Posterior vena cava (tissue), 2 donors: ENCODE data around the gene SIX3. TPM values are rescaled to one million over a fixed set of nuclear protein-coding genes. Genes with fewer than 3 reads are reported as not detected.

Source experiments
- DNase-seq: peaks from one replicate; pipeline ENCODE4 v3.0.0-alpha.2; 2020; ENCODE audit warnings: low spot score
- intact Hi-C, 2 donors: fragments of 100-400 bp; cut with DNase I; formaldehyde crosslinking; loops; one replicate each; pipeline versions ENCODE4 v1.14.1 to v1.14.2; 2022 to 2023
- total RNA-seq, 2 donors: library from RNA; stranded (reverse); fragmentation: NEBNext Ultra II Directional; extraction: Animal tissue kit (Norgen Biotek cat#: 25700); gene quantifications; one replicate each; pipeline ENCODE4 v1.2.1, GENCODE V29; 2021
- donor health status: DM: yes; HTN: yes; CAD: no.
- donor health status: DM: yes; HTN: yes; CAD: no.

The SIX3 gene
- total RNA-seq, 2 donors from 2014 or later = not detected

DNA sequence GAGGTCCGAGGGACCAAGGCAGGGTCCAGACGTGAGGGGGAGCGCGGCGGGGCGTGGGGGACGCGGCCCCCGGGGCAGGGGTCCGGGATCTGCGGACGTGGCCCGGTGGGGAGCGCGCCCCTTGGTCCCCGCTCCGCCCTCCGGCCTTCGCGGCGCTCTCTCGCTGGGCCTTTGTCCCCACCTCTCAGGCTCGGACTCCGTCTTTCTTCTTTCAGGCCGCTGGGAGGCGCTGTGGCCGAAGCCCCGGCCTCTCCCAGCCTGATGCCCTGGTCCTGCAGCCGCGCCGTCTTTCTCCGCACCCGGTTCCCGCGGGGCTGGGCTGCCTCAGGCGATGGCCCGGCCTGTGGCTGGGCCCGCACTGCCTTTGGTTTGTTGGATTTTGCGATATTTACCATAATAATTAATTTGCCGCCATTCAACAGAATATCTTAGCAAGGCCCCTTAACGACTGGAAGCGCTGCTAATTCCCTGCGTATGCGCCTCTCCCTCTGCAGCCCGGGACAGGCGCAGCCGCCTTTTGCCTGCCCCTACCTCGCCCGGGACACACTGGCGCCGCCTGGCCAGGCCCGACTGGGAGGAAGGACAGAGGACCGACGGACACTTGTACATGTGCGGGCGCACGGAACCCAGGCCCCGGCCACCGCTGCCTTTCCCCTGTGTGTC lies 10.8 kb downstream of the SIX3 start:
- DNase-seq = no peak
- intact Hi-C loops = loop anchor here in 1 of 2 donors (10.0 kb wide), 1 partner anchor 467 kb away; no protein-coding TSS in a partner anchor

DNA sequence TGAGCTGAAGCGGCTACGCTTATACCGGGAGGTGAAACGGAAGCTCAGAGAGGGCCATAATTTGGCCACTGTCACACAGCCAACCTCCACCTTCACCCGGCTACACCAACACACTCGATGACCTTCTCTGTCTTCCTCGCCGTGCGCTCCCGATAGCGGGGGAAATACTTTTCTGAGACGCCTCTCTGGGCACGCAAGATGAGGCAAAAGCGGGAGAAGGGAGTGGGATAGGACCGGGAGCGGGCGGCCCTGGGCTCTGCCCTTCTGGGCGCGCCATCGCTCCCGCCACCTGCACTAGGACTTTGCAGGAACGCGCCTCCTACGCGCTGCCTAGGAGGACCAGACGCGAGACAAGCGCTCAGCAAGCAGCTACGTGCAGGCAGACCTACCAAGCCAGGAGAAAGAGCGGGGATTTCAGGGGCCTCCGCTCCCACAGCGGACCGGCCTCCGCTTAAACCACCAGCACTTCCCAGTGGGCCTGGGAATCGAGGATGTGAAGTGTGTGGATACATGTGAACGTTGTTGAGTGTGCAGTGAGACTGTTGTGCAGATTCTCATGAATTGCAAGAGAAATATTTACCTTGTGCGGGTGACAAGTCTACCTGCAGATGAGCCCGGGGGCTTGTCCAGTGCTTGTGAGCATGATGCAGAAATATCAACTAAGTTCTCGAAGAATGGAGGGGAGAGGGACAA lies 11.4 kb downstream of the SIX3 start:
- no peak for DNase-seq
- intact Hi-C loops = loop anchor here in 1 of 2 donors (10.0 kb wide), 1 partner anchor 468 kb away; no protein-coding TSS in a partner anchor

DNA sequence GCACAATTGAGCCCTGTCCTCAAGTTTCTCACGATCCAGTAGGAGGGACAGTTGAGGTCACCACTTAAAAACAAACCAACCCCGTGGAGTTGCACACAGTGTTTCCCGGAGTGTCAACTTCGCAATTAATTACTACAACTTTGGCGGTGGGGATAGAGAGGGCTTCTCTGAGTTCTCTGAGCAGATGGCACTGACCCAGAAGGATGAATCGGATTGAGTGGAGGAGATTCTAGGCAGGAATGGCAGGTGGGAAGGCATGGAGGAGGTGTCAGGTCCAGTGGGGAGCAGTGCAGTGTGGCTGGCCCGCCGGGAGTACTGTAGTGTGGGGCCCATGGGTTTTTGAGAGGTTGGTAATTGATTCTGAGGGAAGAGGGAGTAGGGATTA lies 12.0 kb downstream of the SIX3 start:
- no peak for DNase-seq
- intact Hi-C loops = loop anchor here in 1 of 2 donors (10.0 kb wide), 1 partner anchor 469 kb away; no protein-coding TSS in a partner anchor

DNA sequence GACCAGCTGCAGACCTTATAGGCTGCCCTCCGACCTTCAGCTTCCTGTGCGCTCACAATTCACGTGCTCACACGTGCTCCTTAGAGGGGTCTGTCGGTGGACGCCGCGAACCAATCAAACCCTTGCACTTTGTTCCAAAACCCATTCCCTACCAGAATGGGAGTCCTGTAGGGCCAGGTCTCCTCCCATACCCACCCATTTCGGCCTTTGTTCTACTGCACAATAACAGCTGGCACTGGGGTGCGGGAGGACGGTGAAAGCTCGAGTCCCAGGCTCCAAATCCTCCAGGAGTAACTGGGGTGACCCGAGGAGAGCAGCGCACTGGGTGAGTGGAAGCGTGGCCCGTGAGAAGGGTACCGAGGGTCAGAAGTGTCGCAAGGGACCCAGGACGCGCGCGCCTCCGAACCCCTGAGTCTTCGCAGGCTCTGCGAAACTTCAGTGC lies 13.0 kb downstream of the SIX3 start:
- no peak for DNase-seq
- intact Hi-C loops = loop anchor here in 1 of 2 donors (10.0 kb wide), 1 partner anchor 470 kb away; no protein-coding TSS in a partner anchor

DNA sequence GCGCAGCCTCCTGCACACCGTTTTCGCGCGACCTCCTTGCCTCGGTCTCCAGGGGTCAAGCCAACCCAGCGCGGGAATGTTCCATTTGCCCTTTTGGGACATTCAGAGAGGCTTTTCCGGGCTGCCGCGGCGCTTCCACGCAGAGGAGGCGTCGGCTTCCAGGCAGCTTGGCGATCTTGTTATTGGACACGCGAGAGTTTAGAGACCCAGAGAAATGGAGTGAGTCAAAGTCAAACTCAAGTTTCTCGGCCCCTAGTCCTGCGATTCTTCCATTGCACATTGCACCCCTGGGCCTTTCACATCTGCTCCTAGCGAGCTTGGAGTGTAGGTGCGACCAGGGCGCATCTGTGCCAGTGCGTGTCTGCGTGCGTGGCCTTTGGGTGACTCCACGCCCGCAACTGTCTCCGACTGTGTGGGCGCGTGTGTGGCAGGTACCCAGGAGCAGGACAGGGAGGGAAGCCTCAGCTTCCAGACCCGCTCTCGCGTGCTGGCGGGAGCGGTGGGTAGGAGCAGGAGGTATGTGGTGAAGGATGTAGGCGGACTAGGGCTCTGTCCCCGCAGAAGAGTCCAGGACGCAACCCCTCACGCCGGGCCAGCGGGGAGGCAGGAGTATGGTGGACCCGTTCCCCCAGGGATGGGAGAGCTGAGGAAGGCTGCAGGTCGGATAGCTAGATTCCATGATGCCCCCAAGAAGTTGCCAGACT lies 13.5 kb downstream of the SIX3 start:
- no peak for DNase-seq
- intact Hi-C loops = loop anchor here (5.0 to 10.0 kb wide), 3 partner anchors 470 to 913 kb away; no protein-coding TSS in a partner anchor

- peak; percentile 94 for DNase-seq
- intact Hi-C loops = loop anchor here (5.0 to 10.0 kb wide), 3 partner anchors 471 to 913 kb away; no protein-coding TSS in a partner anchor
These were observed 14.3 kb downstream of the SIX3 start for GRCh38 chr2:44955593-44956392.

DNA sequence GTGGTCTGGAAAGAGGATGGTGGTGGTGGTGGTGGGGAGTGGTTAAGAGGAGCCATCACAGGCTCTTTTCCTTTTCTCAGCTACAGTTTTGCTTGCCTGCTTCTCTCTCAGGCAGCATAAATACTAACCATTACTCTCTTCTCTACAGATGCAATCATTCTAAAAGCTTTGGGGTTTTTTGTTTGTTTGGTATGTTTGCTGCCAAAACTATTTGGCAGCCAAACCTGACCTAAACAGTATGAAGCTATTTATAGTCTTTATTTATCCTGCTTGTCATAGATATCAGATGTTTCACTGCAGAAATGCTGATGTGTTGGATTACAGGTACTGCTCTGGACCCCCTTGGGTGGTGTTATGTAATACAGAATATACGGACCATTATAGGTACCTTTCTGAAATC lies 15.3 kb downstream of the SIX3 start:
- no peak for DNase-seq
- intact Hi-C loops = loop anchor here (5.0 to 10.0 kb wide), 3 partner anchors 472 to 915 kb away; no protein-coding TSS in a partner anchor

DNA sequence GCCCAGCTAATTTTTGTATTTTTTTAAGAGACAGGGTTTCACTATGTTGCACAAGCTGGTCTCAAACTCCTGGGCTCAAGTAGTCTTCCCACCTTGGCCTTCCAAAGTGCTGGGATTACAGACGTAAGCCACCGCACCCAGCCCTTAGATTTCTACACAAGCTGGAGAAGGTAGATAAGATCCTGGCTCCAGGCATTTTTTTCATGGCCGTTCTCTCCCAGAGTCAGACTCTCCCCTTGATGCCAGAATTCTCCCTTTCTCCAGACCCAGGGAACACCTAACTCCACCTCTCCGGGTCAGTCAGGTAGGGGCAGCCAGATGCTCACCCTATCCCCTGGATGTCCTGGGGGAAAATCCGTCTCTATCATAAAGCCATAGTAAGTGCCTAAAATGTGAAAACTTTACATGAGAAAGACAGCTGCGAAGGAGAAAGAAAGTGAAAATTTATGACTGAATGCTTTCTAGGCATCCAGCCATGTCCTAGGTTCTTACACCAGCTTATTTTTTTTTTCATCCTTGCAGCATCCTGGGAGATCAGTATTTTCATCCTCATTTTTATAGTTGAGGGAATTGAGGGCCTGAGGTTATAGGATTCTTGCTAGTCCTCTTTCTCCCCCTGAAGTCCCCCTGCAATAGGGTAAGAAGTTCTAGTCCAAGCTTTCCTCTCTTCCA lies 16.3 kb downstream of the SIX3 start:
- DNase-seq = no peak
- intact Hi-C loops = loop anchor here (5.0 to 10.0 kb wide), 3 partner anchors 473 to 915 kb away; no protein-coding TSS in a partner anchor

DNA sequence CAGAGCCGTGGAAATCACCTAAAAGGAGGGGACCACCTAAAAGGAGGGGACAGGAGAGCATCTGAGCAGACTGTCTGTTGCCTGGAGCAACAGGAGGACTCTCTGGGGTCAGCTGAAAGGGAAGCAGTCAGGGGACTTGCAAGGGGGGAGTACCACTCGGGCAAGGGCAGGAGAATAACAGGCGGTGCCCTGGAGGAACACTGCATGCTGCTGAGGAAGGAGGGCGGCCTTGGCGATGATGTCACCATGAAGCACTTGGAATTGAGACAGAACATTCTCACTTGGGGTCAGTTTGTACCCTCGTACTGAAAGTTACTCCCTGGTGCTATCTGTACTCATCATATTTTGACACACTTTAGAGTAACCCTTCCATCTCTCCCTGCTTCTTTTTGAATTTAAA lies 18.4 kb downstream of the SIX3 start:
- intact Hi-C loops = loop anchor here (5.0 to 10.0 kb wide), 3 partner anchors 475 to 918 kb away; no protein-coding TSS in a partner anchor
- no peak for DNase-seq

- intact Hi-C loops = no loop called here
- DNase-seq = no peak
These were observed 19.4 kb downstream of the SIX3 start for GRCh38 chr2:44960871-44961270.

DNA sequence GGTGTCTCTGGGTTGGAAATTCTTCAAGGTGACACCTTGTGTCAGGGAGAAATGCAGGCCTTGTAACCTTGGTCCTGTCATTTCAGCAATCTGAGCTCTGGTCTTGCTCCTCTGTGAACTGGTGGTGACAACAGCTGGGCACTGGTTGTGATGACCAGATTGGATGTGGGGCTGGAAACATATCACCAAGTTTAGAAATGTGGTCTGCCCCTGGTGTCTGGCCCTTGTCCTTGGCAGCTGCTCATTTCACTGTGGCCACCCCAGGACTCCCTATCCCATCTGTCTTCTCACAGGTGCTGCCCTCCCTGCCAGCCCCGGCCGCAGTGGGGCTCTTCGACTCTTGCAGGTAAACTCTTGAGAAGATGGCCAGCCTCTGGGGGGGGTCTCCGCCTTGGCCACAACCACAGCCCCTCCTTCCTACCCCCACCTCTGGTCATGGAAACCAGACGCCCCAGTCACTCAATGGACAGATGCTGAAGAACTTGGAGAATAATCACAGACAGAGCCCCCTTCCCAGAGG lies 20.7 kb downstream of the SIX3 start:
- no peak for DNase-seq
- intact Hi-C loops = no loop called here

GRCh38 chr2:44964752-44965236 lies 23.3 kb downstream of the SIX3 start:
- intact Hi-C loops = no loop called here
- peak; percentile 55 for DNase-seq

DNA sequence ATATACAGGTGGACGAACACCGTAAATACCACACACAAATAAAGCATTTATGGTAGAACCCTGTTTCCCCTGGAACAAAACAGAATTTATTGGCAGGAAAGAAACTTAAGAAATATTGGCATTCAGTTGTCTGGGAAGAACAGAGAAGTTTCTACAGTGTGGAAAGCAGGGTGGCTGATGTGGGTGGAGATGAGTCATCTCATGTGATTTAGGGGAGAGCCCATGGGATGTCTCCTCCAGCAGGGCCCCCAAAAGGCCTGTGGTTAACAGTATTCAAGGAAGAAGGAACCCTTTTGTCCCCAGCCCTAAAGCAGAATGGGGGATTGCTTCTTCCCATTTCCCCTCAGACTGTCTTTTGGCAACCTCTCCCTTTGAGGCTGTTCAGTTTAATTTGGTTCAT lies 24.2 kb downstream of the SIX3 start:
- DNase-seq = no peak
- intact Hi-C loops = no loop called here

DNA sequence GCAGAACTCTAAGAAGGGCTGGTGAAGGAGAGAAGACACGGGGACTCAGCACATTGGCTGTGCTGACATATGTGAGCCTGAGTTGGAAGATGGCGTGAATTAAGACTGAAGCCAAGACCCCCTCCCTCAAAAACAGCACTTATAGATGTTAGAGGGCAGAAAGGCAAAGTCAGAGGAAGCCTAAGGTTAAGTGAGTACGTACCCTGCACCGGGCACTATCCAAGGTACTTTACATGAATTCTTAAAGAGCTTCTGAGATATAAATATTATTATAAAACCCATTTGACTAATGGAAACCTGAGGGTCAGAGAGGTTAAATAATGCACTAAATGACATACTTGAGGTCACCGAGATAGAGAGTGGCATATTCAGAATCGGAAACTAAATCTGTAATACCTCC lies 25.6 kb downstream of the SIX3 start:
- intact Hi-C loops = no loop called here
- no peak for DNase-seq

DNA sequence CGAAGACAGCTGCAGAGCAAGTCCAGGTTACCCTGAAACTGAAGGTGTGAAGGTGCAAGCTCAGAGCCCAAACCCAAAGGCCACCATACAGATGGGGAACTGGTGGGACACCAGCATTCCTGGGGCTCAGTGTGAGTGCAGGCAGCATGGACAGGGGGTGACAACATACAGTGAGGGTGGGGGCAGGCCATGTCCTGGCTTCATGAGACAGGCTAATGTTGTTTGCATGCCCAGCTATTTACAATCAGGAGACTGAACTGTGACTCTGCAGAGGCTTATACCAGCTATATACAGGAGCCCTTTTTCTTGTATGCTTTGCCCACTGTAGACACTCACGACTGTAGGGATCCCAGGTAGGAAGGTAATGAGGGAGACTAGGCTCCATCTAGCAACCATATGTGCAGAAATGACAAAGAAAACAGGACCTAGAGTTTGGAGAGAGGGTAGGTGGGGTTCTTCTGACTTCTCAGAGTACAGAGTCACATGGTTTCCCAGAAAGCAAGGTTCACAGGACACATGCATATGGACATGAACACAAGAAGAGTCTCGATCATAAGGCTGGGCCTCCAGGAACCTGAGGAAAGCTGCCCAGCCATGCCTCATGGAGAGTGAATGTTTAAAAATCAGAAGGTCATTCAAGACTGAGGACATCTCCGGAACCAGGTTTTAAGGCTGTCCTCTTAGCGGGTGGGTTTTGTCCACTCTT lies 26.4 kb downstream of the SIX3 start:
- DNase-seq = no peak
- intact Hi-C loops = no loop called here

- no peak for DNase-seq
- intact Hi-C loops = no loop called here
These were observed 28.4 kb downstream of the SIX3 start for GRCh38 chr2:44969936-44970335.

GRCh38 chr2:44970846-44971450 lies 29.4 kb downstream of the SIX3 start:
- no peak for DNase-seq
- intact Hi-C loops = no loop called here
